Nephron progenitor cell (in vitro differentiated cells): ENCODE data around the gene ZFP36.
A peak's percentile ranks its signal among the peaks of the same experiment; 100 is the strongest.

Experiments used
- DNase-seq: peaks from one replicate; pipeline ENCODE4 v3.0.0; 2021
- H3K27ac Mint-ChIP-seq: 2 replicates; pipeline ENCODE4 v1.8.0; 2021; ENCODE audit warnings: mild to moderate bottlenecking, moderate library complexity, mixed read lengths
- H3K27me3 Mint-ChIP-seq: 2 replicates; pipeline ENCODE4 v1.8.0; 2021; ENCODE audit warnings: mild to moderate bottlenecking, low read depth, mixed read lengths; ENCODE audit not compliant: poor library complexity
- H3K36me3 Mint-ChIP-seq: 2 replicates; pipeline ENCODE4 v1.8.0; 2021; ENCODE audit warnings: low read depth, mixed read lengths
- H3K4me1 Mint-ChIP-seq: 2 replicates; pipeline ENCODE4 v1.8.0; 2021; ENCODE audit warnings: mixed read lengths
- H3K4me3 Mint-ChIP-seq: 2 replicates; pipeline ENCODE4 v1.8.0; 2021; ENCODE audit warnings: mild to moderate bottlenecking, moderate library complexity, mixed read lengths
- H3K9me3 Mint-ChIP-seq: 2 replicates; pipeline ENCODE4 v1.8.0; 2021; ENCODE audit warnings: mild to moderate bottlenecking, moderate library complexity, mixed read lengths
- CTCF ChIP-seq: fragments of 200-600 bp; sonication (generic); IDR thresholded peaks from 2 replicates; pipeline ENCODE4 v1.5.0; 2021; ENCODE audit warnings: antibody characterized with exemption

Gene ZFP36

GRCh38 chr19:39422020-39422419 is 15.4 kb downstream of the ZFP36 start:
- H3K4me1 Mint-ChIP-seq, result peaks cover 6% of the 10 kb centered on the region
- TF ChIP-seq CTCF, result no peak
- H3K27me3 Mint-ChIP-seq, result peaks cover 2% of the 10 kb centered on the region
- H3K27ac Mint-ChIP-seq, result no peak overlapping the region
- no peak overlapping the region for H3K4me3 Mint-ChIP-seq
- DNase-seq, result no peak
- H3K36me3 Mint-ChIP-seq, result peaks cover 57% of the 10 kb centered on the region
- H3K9me3 Mint-ChIP-seq, result no peaks in the 10 kb centered on the region

- TF ChIP-seq CTCF, result no peak
- Mint-ChIP-seq H3K4me1 (peaks cover 5% of the 10 kb centered on the region), H3K27ac (peak overlapping the region; percentile 86), H3K36me3 (peaks cover 46% of the 10 kb centered on the region), H3K27me3 (peaks cover 2% of the 10 kb centered on the region), H3K4me3 (no peak overlapping the region), H3K9me3 (no peaks in the 10 kb centered on the region)
- DNase-seq, result no peak
These were observed 16.8 kb downstream of the ZFP36 start for GRCh38 chr19:39423258-39424086.

- peaks cover 6% of the 10 kb centered on the region for H3K27me3 Mint-ChIP-seq
- DNase-seq, result no peak
- no peak overlapping the region for H3K27ac Mint-ChIP-seq
- H3K4me1 Mint-ChIP-seq, result peaks cover 13% of the 10 kb centered on the region
- peaks cover 37% of the 10 kb centered on the region for H3K36me3 Mint-ChIP-seq
- no peak for TF ChIP-seq CTCF
- H3K4me3 Mint-ChIP-seq, result no peak overlapping the region
- H3K9me3 Mint-ChIP-seq, result no peaks in the 10 kb centered on the region
These were observed 18.3 kb downstream of the ZFP36 start for GRCh38 chr19:39424934-39425333.

- Mint-ChIP-seq H3K36me3 (peaks cover 30% of the 10 kb centered on the region), H3K27ac (peak overlapping the region; percentile 43), H3K9me3 (no peaks in the 10 kb centered on the region), H3K4me3 (no peak overlapping the region), H3K4me1 (peaks cover 19% of the 10 kb centered on the region), H3K27me3 (peaks cover 6% of the 10 kb centered on the region)
- DNase-seq, result no peak
- no peak for TF ChIP-seq CTCF
These were observed 19.1 kb downstream of the ZFP36 start for GRCh38 chr19:39425744-39426143.

GRCh38 chr19:39426170-39426569 is 19.5 kb downstream of the ZFP36 start:
- DNase-seq, result no peak
- no peak overlapping the region for H3K4me3 Mint-ChIP-seq
- peaks cover 28% of the 10 kb centered on the region for H3K36me3 Mint-ChIP-seq
- H3K27me3 Mint-ChIP-seq, result peaks cover 6% of the 10 kb centered on the region
- H3K9me3 Mint-ChIP-seq, result no peaks in the 10 kb centered on the region
- peaks cover 23% of the 10 kb centered on the region for H3K4me1 Mint-ChIP-seq
- H3K27ac Mint-ChIP-seq, result no peak overlapping the region
- no peak for TF ChIP-seq CTCF

- peaks cover 31% of the 10 kb centered on the region for H3K36me3 Mint-ChIP-seq
- no peak for TF ChIP-seq CTCF
- no peaks in the 10 kb centered on the region for H3K9me3 Mint-ChIP-seq
- no peak for DNase-seq
- peaks cover 23% of the 10 kb centered on the region for H3K4me1 Mint-ChIP-seq
- H3K27ac Mint-ChIP-seq, result no peak overlapping the region
- peaks cover 6% of the 10 kb centered on the region for H3K27me3 Mint-ChIP-seq
- no peak overlapping the region for H3K4me3 Mint-ChIP-seq
These were observed 21.1 kb downstream of the ZFP36 start for GRCh38 chr19:39427707-39428106.
